Measurements from ENCODE around the gene MACF1.

MACF1 gene

GRCh38 chr1:39342776-39343175 is 138.3 kb downstream of the MACF1 start:
- FAIRE-seq = no peak

DNA sequence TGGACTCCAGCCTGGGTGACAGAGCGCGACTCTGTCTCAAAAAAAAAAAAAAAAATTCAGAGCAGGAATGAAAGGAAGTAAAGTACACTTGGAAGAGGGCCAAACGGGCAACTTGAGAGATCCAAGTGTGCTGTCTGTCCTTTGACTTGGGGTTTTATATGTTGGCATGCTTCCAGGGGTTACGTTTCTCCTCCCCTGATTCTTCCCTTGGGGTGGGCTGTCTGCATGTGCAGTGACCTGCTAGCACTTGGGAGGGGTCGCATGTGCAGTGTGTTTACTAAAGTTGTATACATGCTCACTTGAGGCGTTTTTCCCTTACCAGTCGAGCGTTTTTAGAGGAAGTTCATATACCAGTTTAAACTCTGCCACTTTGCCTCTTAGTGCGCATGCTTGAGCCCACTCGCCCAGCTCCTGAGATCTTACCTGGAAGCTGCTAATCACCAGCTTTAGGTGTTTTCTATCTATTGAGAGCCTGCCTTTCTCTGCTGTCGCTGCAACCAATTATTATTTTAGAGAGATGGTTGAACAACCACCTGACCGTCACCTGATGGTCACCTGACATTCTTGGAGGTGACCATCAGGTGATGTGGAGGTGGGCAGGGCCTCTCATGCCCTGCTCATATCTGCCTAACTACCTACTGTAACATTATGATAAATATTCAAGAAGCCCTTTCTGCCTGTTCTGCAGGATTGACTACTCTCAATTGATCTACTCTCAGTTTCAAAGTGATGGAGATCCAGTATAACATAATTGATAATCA is 140.1 kb downstream of the MACF1 start:
- FAIRE-seq = no peak

More at GRCh38 chr1:39342776-39343175, 138.3 kb downstream of the MACF1 start:
- DNase-seq (ENCODE audit: insufficient read length, low spot score) = no peak

DNA sequence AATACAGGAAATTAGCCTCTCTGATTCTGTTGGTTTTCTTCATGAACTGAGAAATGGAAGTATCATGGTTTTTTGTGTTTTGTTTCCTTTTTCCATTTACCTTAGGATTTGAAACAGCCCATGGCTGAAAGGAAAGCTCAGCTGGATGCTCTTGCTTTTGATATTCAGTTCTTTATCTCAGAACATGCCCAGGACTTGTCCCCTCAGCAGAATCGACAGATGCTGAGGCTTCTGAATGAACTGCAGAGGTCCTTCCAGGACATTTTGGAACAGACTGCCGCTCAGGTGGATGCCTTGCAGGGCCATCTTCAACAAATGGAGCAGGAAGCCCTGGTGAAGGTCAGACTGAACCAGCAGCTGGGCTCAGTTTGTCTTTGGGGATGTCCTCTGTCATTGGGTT is 142.4 kb downstream of the MACF1 start:
- FAIRE-seq = no peak
- DNase-seq (ENCODE audit: insufficient read length, low spot score) = no peak

More for the DNA sequence above, 140.1 kb downstream of the MACF1 start:
- DNase-seq (ENCODE audit: insufficient read length, low spot score) = no peak

DNA sequence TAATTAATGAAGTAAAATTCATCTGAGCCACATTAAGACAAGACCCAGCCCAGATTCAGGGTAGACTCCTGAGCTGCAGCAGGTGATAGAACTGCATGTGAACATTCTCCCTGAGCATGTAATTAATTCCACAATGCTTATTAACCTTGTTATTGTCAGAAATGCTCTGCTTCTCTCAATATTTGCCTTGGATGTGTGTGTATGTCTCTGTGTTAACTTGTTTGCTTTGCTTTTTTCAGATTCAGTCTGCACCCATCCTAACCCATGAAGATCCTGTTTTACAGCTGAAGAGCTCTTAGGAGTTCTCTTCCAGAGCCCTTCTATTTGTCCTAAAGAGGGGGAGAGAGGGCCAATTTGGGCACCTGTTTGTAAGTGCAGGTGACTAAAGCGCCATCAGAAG is 143.8 kb downstream of the MACF1 start:
- no peak for DNase-seq (ENCODE audit: insufficient read length, low spot score)
- no peak for FAIRE-seq

DNA sequence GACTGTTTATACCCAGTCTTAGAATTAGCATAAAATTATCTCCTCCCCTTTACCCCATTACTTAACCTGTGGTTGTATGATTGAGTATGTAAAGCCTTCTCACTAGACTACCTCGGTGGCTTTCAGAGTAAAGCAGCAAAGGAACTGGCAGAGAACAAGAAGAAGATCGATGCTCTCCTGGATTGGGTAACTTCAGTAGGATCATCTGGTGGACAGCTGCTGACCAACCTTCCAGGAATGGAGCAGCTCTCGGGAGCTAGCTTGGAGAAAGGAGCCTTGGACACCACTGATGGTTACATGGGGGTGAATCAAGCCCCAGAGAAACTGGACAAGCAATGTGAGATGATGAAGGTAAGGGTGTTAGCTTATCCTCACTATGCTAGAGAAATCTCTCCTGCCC is 148.4 kb downstream of the MACF1 start:
- DNase-seq (ENCODE audit: insufficient read length, low spot score) = no peak
- no peak for FAIRE-seq

DNA sequence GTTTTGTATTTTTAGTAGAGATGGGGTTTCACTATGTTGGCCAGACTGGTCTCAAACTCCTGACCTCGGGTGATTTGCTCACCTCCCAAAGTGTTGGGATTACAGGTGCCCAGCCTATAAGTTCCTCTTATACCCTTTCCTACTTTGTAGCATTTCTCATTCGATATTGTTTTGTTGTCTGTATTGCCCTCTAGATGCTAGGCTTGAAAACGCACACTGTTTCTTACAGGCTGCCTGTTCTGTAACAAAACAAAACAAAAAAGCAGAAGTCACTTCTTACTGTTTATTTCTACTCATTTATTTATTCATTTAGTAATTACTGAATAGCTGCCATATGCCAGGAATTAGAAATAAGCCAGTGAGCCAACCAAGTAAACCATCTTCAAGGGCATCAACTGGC is 150.1 kb downstream of the MACF1 start:
- FAIRE-seq (no peak), DNase-seq (ENCODE audit: insufficient read length, low spot score) (no peak)

DNA sequence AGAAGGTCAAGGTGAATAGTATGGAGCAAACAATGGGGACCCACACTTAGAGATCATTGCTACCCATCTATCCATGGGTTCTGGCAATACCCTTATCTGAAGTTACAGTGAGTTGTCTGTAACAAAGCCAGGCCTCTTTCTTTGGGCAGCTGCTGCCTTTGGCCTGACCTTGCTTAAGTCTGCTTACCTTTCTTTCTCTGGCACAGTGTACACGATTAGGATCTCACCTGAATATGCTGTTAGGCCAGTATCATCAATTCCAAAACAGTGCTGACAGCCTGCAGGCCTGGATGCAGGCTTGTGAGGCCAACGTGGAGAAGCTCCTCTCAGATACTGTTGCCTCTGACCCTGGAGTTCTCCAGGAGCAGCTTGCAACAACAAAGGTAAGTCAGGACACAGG is 154.0 kb downstream of the MACF1 start:
- no peak for FAIRE-seq

DNA sequence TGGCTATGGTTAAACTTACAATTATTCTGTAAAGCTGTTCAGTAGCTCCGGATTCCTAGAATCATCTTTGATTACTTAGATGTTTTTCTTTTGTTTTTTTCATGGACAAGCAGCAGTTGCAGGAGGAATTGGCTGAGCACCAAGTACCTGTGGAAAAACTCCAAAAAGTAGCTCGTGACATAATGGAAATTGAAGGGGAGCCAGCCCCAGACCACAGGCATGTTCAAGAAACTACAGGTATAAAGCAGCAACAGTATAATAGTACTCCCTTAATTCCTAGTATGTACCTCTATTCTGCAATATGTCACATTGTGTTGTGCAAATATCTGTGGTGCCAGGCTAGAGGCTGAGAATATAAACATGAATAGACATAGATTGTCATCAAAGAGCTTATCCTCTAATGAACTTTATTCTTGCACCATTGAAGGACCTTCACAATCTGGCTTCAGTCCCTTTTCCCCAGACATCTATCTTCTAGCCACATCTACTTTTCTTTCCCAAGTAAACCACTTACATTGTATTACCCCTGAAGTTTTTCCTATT is 154.6 kb downstream of the MACF1 start:
- DNase-seq (ENCODE audit: insufficient read length, low spot score) (no peak), FAIRE-seq (no peak)

More for the DNA sequence above, 154.0 kb downstream of the MACF1 start:
- DNase-seq (ENCODE audit: insufficient read length, low spot score) = no peak

- DNase-seq (ENCODE audit: insufficient read length, low spot score) = no peak
Measured at GRCh38 chr1:39360731-39361130, 156.2 kb downstream of the MACF1 start.

GRCh38 chr1:39361446-39361845 is 157.0 kb downstream of the MACF1 start:
- DNase-seq (ENCODE audit: insufficient read length, low spot score) (no peak), FAIRE-seq (no peak)

More at GRCh38 chr1:39360731-39361130, 156.2 kb downstream of the MACF1 start:
- FAIRE-seq = no peak

- DNase-seq (ENCODE audit: insufficient read length, low spot score) = no peak
- FAIRE-seq = no peak
Measured at GRCh38 chr1:39363267-39363666, 158.8 kb downstream of the MACF1 start.

GRCh38 chr1:39368045-39368444 is 163.6 kb downstream of the MACF1 start:
- DNase-seq (ENCODE audit: insufficient read length, low spot score) (no peak), FAIRE-seq (no peak)

GRCh38 chr1:39369565-39369964 is 165.1 kb downstream of the MACF1 start:
- no peak for DNase-seq (ENCODE audit: insufficient read length, low spot score)
- no peak for FAIRE-seq

- DNase-seq (ENCODE audit: insufficient read length, low spot score) (no peak), FAIRE-seq (no peak)
Measured at GRCh38 chr1:39370602-39371001, 166.1 kb downstream of the MACF1 start.

GRCh38 chr1:39372105-39372504 is 167.6 kb downstream of the MACF1 start:
- FAIRE-seq = no peak

GRCh38 chr1:39376656-39377055 is 172.2 kb downstream of the MACF1 start:
- FAIRE-seq = no peak
- DNase-seq (ENCODE audit: insufficient read length, low spot score) = no peak

More at GRCh38 chr1:39372105-39372504, 167.6 kb downstream of the MACF1 start:
- no peak for DNase-seq (ENCODE audit: insufficient read length, low spot score)

DNA sequence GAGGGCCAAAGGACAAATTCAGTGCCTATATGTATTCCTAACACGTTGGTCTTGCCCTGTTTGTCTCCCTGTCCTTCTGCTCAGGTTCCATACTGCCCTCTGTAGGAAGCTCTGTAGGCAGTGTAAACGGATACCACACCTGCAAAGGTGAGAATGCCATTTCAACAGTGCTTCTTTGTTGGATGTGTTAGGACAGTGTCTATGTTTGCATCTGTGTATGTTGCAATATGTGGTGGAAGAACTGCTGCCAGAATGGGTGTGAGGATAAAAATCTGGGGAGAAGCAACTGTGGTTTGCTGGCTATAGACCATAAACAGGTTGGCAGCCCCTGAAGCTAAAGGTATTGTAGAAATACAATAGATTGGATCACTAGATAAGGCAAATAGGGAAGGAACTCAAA is 173.9 kb downstream of the MACF1 start:
- FAIRE-seq (no peak), DNase-seq (ENCODE audit: insufficient read length, low spot score) (no peak)

DNA sequence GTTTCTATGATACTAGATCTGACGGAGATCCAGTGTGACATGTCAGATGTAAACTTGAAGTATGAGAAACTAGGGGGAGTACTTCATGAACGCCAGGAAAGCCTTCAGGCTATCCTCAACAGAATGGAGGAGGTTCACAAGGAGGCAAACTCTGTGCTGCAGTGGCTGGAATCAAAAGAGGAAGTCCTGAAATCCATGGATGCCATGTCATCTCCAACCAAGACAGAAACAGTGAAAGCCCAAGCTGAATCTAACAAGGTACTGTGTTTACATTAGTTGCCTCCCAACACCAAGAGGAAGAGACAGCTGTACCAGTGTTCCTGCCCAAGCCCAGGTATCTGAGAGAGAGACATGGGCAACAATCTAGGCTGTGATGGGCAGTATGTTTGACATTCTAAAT is 174.7 kb downstream of the MACF1 start:
- DNase-seq (ENCODE audit: insufficient read length, low spot score) (no peak), FAIRE-seq (no peak)

- DNase-seq (ENCODE audit: insufficient read length, low spot score) (no peak), FAIRE-seq (no peak)
Measured at GRCh38 chr1:39380036-39380435, 175.5 kb downstream of the MACF1 start.

- FAIRE-seq = no peak
- no peak for DNase-seq (ENCODE audit: insufficient read length, low spot score)
Measured at GRCh38 chr1:39381839-39382238, 177.3 kb downstream of the MACF1 start.

DNA sequence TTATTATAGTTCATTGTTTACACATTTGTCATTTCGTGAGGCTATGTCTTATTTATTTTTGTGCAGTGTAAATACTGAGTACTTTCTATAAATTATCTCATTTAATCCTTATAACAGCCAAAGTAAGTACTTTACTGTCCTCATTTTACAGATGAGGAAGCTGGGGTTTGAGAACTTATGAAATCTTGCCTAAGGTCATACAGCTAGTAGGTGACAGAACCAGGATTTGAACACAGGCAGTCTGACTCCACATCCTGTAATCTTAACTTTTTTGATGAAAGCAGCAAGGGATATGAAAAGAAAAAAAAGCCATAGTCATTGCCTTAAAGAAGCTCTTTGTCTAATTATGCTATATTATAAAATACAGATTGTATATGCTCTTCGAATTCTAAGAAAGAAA is 179.8 kb downstream of the MACF1 start:
- no peak for DNase-seq (ENCODE audit: insufficient read length, low spot score)
- FAIRE-seq = no peak

Data from HTR-8/SVneo (cell line).